HG03354 (cell line): Measurements from ENCODE around the gene NPNT.
"Not testable (repeated sequence)": the region's sequence is repeated elsewhere in the genome, so short reads cannot be mapped to it uniquely, and the experiment has no call there.

Experiments
- ATAC-seq: cut with Tn5 transposase; IDR thresholded peaks from one replicate; pipeline ENCODE4 v1.9.1; 2021; ENCODE audit warnings: mild to moderate bottlenecking; ENCODE audit not compliant: unreplicated experiment, poor library complexity, severe bottlenecking

The NPNT gene

DNA sequence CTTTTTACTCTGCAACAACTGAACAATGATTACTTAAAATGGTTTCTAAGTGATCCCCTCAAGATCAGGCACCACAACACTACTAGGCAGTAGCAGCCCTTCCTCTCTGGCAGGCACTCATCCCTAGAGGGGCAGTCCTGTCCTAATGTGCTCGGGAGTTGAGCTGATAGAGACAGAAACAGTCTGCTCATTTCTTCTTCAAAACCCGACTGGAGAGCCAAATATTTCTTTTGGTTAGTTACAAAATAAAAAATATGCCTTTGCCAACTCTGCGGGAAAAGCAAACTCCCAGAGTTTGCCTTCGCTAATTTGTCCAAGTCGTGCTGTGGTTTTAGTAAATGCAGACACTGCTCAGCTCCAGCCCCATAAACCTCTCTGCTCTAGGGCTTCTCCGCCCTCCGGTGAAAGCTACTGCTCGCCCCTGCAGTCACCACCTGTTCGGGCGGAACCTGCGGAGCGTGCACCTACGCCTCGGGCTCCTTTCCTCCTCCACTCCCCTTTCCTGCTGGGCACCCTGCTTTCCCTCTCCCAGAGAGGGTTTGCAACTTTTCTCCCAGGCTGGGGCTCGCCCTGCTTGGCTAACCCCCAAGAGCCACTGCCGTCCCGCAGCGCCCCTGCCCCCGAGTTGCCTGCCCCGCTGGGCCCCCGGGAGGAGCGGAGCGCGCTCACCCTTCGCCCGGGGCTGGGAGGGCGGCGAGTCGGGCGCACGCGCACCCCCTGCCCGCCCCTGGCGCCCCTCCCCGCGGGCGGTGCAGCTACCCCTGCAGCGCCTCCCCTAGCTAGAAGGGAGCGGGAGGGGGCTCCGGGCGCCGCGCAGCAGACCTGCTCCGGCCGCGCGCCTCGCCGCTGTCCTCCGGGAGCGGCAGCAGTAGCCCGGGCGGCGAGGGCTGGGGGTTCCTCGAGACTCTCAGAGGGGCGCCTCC lies at the start of gene NPNT:
Gene NPNT (plus strand): TSS at position 812 of the 923 bp plus-strand sequence. CDS start 182 bp downstream, outside the sequence.
- peak; percentile 43 for ATAC-seq

GRCh38 chr4:105845559-105845958 lies 49.7 kb upstream of the NPNT start:
- ATAC-seq = no peak

GRCh38 chr4:105848359-105848758 lies 46.9 kb upstream of the NPNT start:
- ATAC-seq = not testable (repeated sequence)

GRCh38 chr4:105851196-105851595 lies 44.1 kb upstream of the NPNT start:
- no peak for ATAC-seq

DNA sequence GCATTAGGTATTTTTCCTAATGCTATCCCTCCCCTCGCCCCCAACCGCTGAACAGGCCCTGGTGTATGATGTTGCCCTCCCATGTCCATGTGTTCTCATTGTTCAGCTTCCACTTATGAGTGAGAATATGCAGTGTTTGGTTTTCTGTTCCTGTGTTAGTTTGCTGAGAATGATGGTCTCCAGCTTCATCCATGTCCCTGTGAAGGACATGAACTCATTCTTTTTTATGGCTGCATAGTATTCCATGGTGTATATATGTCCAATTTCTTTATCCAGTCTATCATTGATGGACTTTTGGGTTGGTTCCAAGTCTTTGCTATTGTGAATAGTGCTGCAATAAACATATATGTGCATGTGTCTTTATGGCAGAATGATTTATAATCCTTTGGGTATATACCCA lies 43.0 kb upstream of the NPNT start:
- ATAC-seq = not testable (repeated sequence)

- no peak for ATAC-seq
Measured at GRCh38 chr4:105858466-105859040, 36.7 kb upstream of the NPNT start.

- ATAC-seq = no peak
Measured at GRCh38 chr4:105859233-105859632, 36.0 kb upstream of the NPNT start.

- ATAC-seq = no peak
Measured at GRCh38 chr4:105870963-105871362, 24.3 kb upstream of the NPNT start.

DNA sequence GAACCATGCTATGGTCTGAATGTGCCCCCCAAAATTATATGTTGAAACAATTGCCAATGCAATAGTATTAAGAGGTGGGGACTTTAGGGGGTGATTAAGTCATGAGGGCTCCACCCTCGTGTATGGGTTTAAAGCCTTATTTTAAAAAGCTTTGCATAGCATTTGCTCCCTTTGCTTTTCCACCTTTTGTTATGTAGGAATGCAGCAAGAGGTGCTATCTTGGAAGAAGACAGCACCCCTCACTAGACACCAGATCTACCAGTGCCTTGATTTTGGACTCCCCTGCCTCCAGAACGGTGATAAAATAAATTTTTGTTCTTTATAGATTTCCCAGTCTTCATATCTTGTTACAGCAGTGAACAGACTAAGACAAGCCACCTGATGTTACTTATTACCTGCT lies 23.3 kb upstream of the NPNT start:
- no peak for ATAC-seq

- no peak for ATAC-seq
Measured at GRCh38 chr4:105875233-105875632, 20.0 kb upstream of the NPNT start.

DNA sequence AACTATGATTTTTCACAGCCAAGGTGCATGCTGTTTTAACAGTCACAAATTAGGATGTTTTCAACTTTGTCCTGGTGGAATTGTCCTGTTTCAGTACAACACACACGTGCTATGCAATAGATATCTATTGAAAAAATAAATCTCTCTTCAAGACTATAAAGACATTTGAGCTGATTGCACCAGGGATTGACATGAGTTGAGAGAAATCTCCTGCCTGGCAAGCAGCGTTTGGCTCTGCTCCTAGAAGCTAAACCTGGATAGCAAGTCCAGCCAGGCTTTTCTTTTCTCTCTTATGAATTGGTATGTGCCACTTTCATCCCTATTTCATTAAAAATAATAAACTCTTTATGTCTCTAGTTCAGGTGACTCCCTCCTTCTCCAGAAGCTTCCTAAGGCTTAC lies 16.6 kb upstream of the NPNT start:
- no peak for ATAC-seq

GRCh38 chr4:105887508-105887907 lies 7.8 kb upstream of the NPNT start:
- ATAC-seq = no peak

- peak; percentile 57 for ATAC-seq
Measured at GRCh38 chr4:105895583-105896460, 551 bp downstream of the NPNT start.

- ATAC-seq = peak; percentile 18
Measured at GRCh38 chr4:105896461-105896942, 1.2 kb downstream of the NPNT start.

DNA sequence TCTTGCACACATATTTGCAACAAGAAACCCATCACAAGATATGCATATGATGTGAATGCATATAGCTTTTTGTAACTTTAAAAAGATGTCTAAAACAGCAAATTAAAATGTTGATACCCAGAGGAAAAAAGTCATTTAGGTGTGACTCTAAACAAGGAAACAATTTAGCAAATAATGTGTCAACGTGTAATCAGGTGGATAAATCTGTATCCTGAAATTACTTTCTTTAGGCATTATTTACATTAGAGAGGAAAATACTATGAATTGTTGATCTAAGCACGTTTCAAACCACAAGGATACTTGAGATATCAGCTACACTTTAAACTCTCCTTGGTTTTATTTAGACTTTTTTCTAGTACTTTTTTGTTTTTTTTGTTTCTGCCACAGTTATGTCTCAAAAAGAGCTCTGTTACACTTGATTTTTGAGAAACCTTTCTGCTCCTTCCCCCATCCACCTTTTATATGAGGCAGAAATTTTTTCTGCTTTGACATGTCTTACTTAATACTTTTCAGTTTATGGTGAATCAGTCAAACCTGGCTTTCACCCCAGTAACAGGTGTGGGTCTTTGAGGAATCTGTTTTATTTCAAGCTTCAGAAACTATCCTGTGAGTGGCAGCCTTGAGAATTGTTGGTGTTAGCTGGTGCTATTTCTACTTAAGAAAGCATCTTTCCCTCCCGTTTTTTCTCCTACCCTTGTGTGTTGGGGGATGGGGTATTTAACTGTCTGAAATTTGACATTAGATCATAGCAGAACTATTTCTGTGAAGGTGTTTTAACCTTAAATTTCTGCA lies 1.9 kb downstream of the NPNT start:
- ATAC-seq = no peak

- ATAC-seq = no peak
Measured at GRCh38 chr4:105900541-105900940, 5.3 kb downstream of the NPNT start.

DNA sequence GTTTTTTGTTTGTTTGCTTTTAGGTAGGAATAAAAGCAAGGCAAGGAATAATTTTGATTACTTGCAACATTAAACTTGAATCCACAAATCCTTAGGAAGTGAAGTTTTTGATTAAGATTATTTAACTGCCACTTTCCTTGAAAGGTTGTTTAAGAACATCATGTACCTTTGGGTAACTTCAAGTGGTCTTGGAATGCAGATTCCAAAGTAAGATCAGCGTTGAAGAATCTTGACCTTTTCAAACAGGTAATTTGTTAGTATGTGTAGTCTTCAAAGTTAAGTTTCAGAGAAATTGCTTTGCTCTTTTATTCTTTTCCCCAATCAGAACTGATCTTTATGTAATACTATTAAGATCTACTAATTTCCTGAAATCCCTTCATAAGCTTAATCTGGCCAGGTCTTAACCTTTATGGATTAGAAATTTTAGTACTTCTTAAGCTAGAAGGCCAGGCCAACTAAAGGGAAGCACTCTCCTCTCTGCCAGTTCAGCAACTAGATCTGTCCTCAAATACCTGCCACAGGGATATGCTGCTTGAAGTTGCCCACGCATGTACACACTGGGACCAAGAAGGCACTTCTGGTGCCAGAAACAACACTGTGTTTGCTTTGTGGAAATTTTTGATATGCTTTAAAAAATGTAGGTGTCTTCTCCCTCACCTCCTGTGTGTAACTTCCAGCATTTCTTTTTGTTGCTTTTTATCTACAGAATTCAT lies 7.4 kb downstream of the NPNT start:
- ATAC-seq = no peak

DNA sequence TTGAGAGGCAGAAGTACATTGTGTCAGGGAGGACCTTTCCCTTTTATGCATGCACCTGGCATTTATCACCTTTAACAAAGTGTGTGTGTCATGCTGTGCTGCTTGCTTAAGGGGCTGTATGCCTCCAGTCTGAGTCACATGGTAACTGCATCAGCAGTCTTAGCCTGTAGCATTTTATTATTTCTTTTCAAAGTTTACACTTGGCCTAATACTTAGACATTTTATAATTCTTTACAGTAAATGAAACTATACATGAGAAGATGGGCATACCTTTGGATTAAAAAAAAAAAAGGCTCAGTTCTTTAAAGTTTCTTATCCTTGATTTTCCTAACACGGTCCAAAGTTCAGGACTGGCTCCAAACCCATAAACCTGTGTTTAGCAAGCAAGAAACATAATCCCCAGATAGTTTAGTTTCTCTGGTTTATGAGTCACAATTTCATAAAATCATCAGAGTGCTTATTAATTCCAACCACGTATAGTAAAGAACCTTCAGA lies 14.6 kb downstream of the NPNT start:
- no peak for ATAC-seq

- no peak for ATAC-seq
Measured at GRCh38 chr4:105911426-105911825, 16.2 kb downstream of the NPNT start.
